GM21737 (cell line): ENCODE data around the gene PROZ.

ENCODE experiments used
- ATAC-seq: cut with Tn5 transposase; IDR thresholded peaks from one replicate; pipeline ENCODE4 v1.9.1; 2021; ENCODE audit warnings: mild to moderate bottlenecking, moderate library complexity; ENCODE audit not compliant: unreplicated experiment

Gene PROZ

DNA sequence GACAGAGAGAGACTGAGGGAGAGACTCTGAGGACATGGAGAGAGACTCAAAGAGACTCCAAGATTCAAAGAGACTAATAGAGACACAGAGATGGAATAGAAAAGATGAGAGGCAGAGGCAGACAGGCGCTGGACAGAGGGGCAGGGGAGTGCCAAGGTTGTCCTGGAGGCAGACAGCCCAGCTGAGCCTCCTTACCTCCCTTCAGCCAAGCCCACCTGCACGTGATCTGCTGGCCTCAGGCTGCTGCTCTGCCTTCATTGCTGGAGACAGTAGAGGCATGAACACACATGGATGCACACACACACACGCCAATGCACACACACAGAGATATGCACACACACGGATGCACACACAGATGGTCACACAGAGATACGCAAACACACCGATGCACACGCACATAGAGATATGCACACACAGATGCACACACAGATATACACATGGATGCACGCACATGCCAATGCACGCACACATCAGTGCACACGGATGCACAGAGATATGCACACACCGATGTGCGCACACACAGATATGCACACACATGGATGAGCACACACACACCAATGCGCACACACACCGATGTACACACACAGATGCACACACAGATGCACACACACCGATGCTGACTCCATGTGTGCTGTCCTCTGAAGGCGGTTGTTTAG, 39.2 kb upstream of the PROZ start:
- no peak for ATAC-seq

GRCh38 chr13:113119822-113120189, 38.6 kb upstream of the PROZ start:
- ATAC-seq, result no peak

DNA sequence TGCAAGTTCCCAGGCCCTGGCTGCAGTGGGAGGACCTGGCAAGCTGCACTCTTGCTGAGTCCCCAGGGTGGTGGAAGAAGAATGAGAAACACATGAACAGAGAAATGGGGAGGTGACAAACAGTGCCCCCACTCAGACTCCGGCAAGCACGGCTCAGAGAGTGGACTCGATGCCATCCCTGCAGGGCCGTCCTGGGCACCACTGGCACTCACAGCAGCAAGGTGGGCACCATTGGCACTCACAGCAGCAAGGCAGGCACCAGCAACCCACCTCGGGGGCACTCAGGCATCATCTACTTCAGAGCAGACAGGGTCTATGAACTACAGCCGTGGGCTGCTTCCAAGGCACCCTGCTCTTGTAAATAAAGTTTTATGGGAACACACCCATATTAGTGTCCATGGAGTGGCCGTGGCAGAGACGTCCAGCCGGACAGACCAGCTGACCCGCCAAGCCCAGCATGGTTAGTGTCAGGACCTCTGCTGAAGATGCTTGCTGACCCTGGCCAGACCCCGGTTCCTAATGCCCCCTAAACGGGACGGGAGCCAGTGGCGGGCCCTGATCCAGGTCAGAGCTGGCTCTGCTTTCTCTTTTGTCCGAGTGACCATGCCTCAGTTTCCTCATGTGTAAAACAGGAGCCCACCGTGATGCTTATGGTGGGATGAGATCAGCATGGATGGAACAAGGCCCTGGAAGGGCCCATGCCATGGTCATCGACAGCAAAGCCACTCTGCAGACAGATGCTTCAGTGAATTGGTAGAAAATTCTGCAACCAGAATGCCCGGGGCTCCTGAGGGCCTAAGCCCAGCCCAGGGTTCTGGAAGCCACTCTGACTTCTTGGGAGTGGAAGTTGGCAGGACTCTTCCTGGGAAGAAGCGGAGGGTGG, 37.9 kb upstream of the PROZ start:
- ATAC-seq, result no peak

DNA sequence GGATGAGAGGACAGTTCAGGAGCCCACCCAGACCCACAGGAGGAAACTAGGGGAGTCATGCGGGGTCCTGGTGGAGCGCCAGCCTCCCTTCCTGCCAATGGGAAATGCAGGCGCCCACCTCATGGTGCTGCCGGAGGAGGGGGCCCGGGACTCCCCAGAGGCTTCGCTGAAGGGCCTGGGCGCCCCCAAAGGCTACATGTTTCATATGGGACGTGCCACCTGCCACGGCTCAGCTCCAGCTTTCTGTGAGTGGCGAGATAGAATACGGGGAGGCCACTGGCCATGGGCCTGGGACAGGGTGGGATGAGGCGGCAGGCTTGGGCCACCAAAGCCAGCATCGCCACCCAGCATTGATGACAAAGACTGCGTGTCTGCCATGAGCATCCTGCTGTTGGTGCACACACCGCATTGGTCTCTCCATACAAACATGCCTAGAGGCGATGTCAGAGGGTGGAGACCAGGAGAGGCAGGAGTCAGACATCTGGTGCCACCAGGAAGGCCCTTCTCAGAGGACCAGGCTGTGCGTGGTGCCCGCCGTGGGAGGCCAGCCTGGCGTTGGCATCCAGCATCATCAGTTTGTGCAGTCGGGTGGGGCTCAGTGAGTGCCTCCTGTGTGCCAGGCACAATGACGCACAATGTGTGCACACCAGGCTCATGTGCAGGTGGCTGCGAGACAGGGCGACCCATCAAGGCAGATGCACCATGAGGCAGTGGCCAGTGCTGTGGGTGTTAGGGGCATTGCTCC, 37.1 kb upstream of the PROZ start:
- no peak for ATAC-seq

- no peak for ATAC-seq
Observed at GRCh38 chr13:113121928-113122471, 36.4 kb upstream of the PROZ start.

GRCh38 chr13:113122550-113123225, 35.8 kb upstream of the PROZ start, which contains the start of gene F10:
F10 (plus strand) TSS chr13:113122799; CDS start chr13:113122856, 57 bp downstream.
- no peak for ATAC-seq

DNA sequence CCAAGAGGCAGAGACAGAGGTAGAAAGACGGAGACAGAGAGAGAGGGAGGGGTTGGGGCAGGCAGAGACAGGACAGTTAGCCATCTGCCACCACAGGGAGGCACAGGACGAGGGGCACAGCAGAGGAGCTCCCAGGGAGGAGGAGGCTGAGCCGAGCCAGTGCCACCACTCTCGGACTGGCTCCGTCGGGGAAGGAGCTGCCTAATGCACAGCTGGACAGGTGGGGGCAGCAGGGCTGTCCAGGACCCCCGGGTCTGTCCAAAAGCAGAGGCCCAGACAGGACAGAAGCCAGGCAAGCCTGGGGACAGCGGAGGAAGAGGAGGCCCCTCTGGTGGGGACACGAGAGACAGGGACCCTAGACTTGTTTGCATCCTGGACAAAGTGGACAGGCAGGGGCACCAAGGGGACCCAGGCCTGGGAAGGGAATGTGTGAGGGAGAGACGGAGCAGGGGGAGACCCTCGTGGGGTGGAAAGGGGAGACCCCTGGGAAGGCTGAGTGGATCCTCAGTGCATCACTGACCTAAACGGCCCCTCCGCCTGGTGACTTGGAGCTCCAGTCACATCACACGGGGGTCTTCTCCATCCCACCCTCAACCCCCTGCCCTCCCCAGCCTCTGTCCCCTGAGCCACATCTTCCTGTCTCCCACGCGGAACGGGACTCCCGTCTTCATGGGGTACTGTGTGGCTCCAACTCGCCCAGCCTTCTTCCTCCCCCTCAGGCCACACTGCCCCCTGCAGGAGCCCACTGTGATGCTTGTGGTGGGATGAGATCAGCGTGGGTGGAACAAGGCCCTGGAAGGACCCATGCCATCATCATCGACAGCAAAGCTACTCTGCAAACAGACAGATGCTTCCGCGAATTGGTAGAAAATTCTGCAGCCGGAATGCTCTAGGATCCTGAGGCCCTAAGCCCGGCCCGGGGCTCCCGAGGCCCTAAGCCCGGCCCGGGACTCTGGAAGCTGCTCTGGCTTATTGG, 34.9 kb upstream of the PROZ start:
- ATAC-seq, result no peak

- ATAC-seq, result no peak
Observed at GRCh38 chr13:113124211-113124970, 34.1 kb upstream of the PROZ start.

DNA sequence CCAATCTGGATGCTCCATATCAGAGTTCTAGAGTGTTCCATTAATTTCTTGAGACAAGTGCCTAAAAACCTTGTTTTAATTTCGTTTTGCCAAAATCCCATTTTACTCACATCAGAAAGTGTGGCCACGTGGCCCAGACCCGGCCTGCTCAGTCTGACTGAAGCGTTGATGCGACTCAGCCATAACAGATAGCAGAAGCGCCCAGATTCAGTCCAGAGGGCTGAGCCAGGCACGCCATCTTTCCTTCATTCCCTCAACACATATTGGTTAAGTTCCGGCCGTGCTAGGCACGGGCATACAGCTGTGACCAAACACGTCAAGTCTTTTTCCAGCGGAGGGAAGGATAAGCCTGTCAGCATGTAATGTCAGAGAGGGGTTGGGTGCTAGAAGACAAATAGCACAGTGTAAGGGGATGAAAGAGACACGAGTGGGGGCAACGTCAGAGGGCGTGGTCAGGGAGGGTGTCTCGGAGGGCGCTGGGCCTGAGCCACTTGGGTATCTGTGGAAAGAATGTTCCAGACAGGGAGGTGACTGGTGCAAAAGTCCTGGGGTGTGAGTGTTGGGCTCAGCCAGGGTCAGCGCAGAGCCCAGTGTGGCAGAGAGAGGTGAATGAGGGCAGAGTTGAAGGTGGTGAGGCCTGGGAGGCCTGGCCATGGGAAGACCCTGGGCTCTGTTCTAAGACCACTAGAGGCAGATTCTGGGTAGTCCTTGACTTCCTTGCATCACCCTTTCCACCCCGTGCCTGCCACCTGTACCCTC, 32.8 kb upstream of the PROZ start:
- no peak for ATAC-seq

GRCh38 chr13:113126265-113127150, 31.9 kb upstream of the PROZ start:
- ATAC-seq, result no peak

- no peak for ATAC-seq
Observed at GRCh38 chr13:113129480-113129879, 29.0 kb upstream of the PROZ start.

- no peak for ATAC-seq
Observed at GRCh38 chr13:113129921-113130750, 28.3 kb upstream of the PROZ start.

- no peak for ATAC-seq
Observed at GRCh38 chr13:113135281-113135760, 23.1 kb upstream of the PROZ start.

DNA sequence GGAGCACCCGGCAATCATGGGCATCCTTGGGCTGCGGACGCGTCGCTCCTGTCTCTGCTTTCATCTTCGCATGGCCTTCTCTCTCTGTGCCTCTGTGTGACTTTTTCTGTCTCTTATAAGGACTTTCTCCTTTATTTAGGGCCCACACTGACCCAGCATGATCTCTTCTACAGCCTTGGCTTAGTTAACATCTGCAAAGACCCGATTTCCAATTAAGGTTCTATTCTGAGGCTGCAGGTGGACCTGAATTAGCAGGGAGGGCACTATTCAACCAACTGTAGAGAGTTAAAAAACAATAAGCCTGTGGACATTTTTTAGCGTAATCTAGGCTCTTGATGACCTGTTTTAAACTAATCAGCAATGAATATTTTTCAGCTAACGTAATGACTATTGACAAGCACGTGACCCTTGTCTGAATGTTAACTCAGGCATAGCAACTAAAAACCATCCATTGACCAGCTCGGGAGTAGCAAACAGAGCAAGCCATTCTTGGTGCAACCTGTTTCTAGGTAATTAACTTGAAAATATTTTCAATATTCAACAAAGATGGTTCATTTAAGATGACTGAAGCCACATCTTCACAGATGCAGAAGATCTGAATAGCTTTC, 20.7 kb upstream of the PROZ start:
- no peak for ATAC-seq

DNA sequence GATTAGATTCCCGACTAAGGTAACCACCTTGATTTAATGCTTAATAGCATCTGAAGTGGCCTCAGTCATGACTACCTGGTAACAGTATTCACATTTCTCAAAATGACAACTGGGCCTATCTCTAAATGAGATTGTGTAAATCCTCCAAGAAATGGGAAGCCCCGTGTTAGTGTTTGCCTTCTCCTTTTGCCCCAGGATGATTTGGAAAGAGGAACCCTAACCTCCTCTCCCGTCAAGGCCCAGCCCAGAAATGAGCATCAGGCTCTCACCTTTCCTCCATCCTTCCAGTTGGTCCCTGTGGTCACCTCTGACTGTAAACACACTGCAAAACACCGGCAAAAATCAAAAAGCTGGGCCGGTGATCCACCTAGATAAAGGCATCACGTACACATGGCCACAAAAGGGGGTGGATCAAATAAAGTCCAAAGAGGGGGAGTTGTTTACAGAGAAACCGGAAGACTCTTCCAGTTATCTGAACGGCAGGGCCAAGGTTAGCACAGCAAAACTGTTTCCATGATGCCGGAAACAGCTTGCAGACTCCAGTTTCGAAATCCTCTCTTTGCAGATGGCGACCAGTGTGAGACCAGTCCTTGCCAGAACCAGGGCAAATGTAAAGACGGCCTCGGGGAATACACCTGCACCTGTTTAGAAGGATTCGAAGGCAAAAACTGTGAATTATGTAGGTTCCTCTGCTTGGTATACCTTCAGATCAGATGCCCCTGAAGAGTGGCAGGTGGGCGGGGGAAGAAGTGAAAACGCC, 19.5 kb upstream of the PROZ start:
- no peak for ATAC-seq
